ENCODE measurements around the gene ELOVL3. TPM values are rescaled to one million over a fixed set of nuclear protein-coding genes. Genes with fewer than 3 reads are reported as not detected.

The ELOVL3 gene
- total and polyA plus RNA-seq, 10 of the 15 experiments (the other 5 are each of a cell fraction or from before 2014, with no cell fraction given) = 0.10 to 0.18 (median 0.11) TPM; not detected in 7

DNA sequence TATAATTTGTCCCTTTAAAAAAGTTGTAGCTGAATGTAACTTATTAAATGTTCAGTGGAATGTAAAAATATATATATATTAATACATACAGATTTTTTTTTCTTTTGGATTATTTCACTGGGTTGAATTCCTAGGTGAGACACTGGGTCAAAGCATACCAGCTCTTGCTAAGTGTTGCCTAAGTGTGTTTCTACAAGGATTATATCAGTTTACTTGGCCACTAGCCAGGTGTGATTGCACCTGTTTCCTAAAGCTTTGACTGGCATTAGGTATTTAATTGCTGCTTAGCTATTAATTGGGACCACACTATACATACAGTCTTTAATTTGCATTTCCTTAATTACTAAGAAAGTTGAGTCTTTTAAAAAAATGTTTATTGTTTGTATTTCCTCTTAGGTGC, 5.5 kb upstream of the ELOVL3 start:
- SMC1A ChIA-PET (ENCODE audit: uncharacterized antibody, unreplicated experiment) = interaction anchor here (0.6 to 3.2 kb wide), 3 partner anchors 9 to 1329 kb away, joined by 3 to 19 read pairs (median 10); no protein-coding TSS in a partner anchor
- in situ Hi-C loops (cut with MboI) (no loop called here), intact Hi-C loops (cut with micrococcal nuclease; ENCODE audit: unreplicated experiment) (no loop called here)
- ATAC-seq = no peak
- no peak overlapping the region for H2AFZ ChIP-seq (ENCODE audit: control insufficient read depth, low read depth, low read length)
- H4K20me1 ChIP-seq (ENCODE audit: control insufficient read depth, insufficient read depth) = no peaks in the 10 kb centered on the region
- no TSS peak for BruUV-seq (replicated peaks)
- no peak overlapping the region for H3K4me2 ChIP-seq (ENCODE audit: control insufficient read depth, insufficient read depth)
- H3K4me1 ChIP-seq (ENCODE audit: control insufficient read depth, insufficient read depth, low read length) = no peaks in the 10 kb centered on the region
- FAIRE-seq = no peak
- H3K36me3 ChIP-seq (ENCODE audit: control insufficient read depth in 2 of 2, insufficient read depth in 2 of 2, low read length in 1 of 2) = no peaks in the 10 kb centered on the region
- no peak overlapping the region for H3K27ac ChIP-seq (ENCODE audit: control insufficient read depth, insufficient read depth)
- no peaks in the 10 kb centered on the region for H3K9me3 ChIP-seq (replicated peaks; ENCODE audit: control insufficient read depth, insufficient read depth, low read length)
- POLR2A ChIA-PET = interaction anchor here (0.5 to 1.5 kb wide), 4 partner anchors 9 to 565 kb away, joined by 3 to 6 read pairs (median 6); no protein-coding TSS in a partner anchor
- H3K9ac ChIP-seq (ENCODE audit: control insufficient read depth, insufficient read depth, low read length) = no peak overlapping the region
- no peak overlapping the region for H3K4me3 ChIP-seq
- DNase-seq (ENCODE audit: low read depth, low spot score) = no peak
- CTCF ChIA-PET = interaction anchor here (0.5 to 4.9 kb wide), 8 partner anchors 10 to 259 kb away, joined by 3 to 51 read pairs (median 5); no protein-coding TSS in a partner anchor
- TF ChIP-seq TBL1XR1 (IDR thresholded peaks at IDR 0.05; ENCODE audit: low read depth, low read length) = no peak
- TF ChIP-seq STAT1 (conservative IDR thresholded peaks at IDR 0.05) = no peak
- no peak for TF ChIP-seq TCF3 (IDR thresholded peaks at IDR 0.05; ENCODE audit: borderline replicate concordance, insufficient read depth, low read depth, low read length)
- TF ChIP-seq ZNF217 (IDR thresholded peaks at IDR 0.05) = no peak
- TF ChIP-seq SIX5 (IDR thresholded peaks at IDR 0.05; ENCODE audit: low read depth, low read length, severe bottlenecking) = no peak
- TF ChIP-seq, protein P1, sequence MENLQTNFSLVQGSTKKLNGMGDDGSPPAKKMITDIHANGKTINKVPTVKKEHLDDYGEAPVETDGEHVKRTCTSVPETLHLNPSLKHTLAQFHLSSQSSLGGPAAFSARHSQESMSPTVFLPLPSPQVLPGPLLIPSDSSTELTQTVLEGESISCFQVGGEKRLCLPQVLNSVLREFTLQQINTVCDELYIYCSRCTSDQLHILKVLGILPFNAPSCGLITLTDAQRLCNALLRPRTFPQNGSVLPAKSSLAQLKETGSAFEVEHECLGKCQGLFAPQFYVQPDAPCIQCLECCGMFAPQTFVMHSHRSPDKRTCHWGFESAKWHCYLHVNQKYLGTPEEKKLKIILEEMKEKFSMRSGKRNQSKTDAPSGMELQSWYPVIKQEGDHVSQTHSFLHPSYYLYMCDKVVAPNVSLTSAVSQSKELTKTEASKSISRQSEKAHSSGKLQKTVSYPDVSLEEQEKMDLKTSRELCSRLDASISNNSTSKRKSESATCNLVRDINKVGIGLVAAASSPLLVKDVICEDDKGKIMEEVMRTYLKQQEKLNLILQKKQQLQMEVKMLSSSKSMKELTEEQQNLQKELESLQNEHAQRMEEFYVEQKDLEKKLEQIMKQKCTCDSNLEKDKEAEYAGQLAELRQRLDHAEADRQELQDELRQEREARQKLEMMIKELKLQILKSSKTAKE (IDR thresholded peaks at IDR 0.05; ENCODE audit: low read depth, poor library complexity, severe bottlenecking) = no peak
- TF ChIP-seq STAT3 (IDR thresholded peaks at IDR 0.05; ENCODE audit: low read depth, low read length) = no peak
- TF ChIP-seq ZNF24 (IDR thresholded peaks at IDR 0.05) = no peak
- no peak for TF ChIP-seq RUNX3 (IDR thresholded peaks at IDR 0.05; ENCODE audit: low read length)
- no peak for TF ChIP-seq FOS (IDR thresholded peaks at IDR 0.05; ENCODE audit: borderline replicate concordance, extremely low read depth, insufficient read length)
- TF ChIP-seq ZNF207 (IDR thresholded peaks at IDR 0.05; ENCODE audit: borderline replicate concordance) = no peak
- no peak for TF ChIP-seq SUPT20H (IDR thresholded peaks at IDR 0.05; ENCODE audit: borderline replicate concordance, control insufficient read depth, low read depth, low read length)
- TF ChIP-seq, protein P2, sequence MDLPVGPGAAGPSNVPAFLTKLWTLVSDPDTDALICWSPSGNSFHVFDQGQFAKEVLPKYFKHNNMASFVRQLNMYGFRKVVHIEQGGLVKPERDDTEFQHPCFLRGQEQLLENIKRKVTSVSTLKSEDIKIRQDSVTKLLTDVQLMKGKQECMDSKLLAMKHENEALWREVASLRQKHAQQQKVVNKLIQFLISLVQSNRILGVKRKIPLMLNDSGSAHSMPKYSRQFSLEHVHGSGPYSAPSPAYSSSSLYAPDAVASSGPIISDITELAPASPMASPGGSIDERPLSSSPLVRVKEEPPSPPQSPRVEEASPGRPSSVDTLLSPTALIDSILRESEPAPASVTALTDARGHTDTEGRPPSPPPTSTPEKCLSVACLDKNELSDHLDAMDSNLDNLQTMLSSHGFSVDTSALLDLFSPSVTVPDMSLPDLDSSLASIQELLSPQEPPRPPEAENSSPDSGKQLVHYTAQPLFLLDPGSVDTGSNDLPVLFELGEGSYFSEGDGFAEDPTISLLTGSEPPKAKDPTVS (IDR thresholded peaks at IDR 0.05; ENCODE audit: low read depth, low read length) = no peak
- RAD21 ChIA-PET (ENCODE audit: unreplicated experiment) = interaction anchor here (1.1 to 4.2 kb wide), 4 partner anchors 9 to 178 kb away, joined by 3 to 25 read pairs (median 6); no protein-coding TSS in a partner anchor
- no peaks in the 10 kb centered on the region for H3K79me2 ChIP-seq (ENCODE audit: control insufficient read depth, insufficient read depth, low read length)
- H3K27me3 ChIP-seq (replicated peaks in 1 of 2; ENCODE audit: control insufficient read depth in 2 of 2, insufficient read depth in 2 of 2, low read length in 1 of 2) = no peaks in the 10 kb centered on the region
